ENCODE results near the gene LRRD1. TPM values are rescaled to one million over a fixed set of nuclear protein-coding genes. Genes with fewer than 3 reads are reported as not detected.

LRRD1 gene
- total and polyA plus RNA-seq, 9 of the 15 experiments (the other 6 are each of a cell fraction or from before 2014, with no cell fraction given): 0.07 to 0.15 TPM; not detected in 7

DNA sequence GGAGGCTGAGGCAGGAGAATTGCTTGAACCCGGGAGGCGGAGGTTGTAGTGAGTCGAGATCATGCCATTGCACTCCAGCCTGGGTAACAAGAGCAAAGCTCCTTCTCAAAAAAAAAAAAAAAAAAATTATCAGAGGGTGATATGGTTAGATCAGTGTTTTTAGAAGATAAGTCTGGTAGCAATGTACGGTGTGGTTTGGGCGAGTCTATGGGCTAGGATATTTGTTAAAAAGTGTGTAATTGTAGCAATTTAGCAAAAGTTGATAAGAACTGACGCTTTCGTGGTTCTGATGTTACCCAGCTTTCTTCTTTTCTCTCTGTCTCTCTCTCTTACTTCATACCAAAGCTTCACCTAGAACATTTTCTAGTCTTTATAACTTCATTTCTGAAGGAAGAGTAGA is 37.8 kb downstream of the LRRD1 start (continued):
- TF ChIP-seq, protein P1, sequence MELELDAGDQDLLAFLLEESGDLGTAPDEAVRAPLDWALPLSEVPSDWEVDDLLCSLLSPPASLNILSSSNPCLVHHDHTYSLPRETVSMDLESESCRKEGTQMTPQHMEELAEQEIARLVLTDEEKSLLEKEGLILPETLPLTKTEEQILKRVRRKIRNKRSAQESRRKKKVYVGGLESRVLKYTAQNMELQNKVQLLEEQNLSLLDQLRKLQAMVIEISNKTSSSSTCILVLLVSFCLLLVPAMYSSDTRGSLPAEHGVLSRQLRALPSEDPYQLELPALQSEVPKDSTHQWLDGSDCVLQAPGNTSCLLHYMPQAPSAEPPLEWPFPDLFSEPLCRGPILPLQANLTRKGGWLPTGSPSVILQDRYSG (tag; conservative IDR thresholded peaks at IDR 0.05; ENCODE audit: low read depth): no peak

GRCh38 chr7:92137557-92137956 is 41.4 kb downstream of the LRRD1 start:
- Histone ChIP-seq H3K27ac (ENCODE audit: extremely low read depth, low read depth, low read length) (no peak overlapping the region), H3K9me1 (ENCODE audit: control insufficient read depth, insufficient read depth, low read length) (no peaks in the 10 kb centered on the region), H3K9me3 (replicated peaks; ENCODE audit: control insufficient read depth, insufficient read depth, low read depth, low read length) (no peaks in the 10 kb centered on the region), H2AFZ (ENCODE audit: low read depth, low read length) (no peak overlapping the region), H3K4me3 (no peak overlapping the region), H3K79me2 (ENCODE audit: control insufficient read depth, insufficient read depth, low read length) (peaks cover 26% of the 10 kb centered on the region), H3K9ac (ENCODE audit: insufficient read depth in 1 of 2, low read depth in 2 of 2, low read length in 2 of 2) (no peak overlapping the region), H3K4me2 (ENCODE audit: insufficient read depth, low read length) (no peak overlapping the region), H3K36me3 (ENCODE audit: control insufficient read depth, insufficient read depth, low read length) (no peaks in the 10 kb centered on the region), H3K4me1 (replicated peaks in 1 of 2; ENCODE audit: control insufficient read depth in 2 of 2, insufficient read depth in 2 of 2, low read length in 2 of 2) (peaks cover 10 to 20% of the 10 kb centered on the region in 2 experiments; a peak in 3 of 5 replicates), H3K27me3 (ENCODE audit: control insufficient read depth in 2 of 2, insufficient read depth in 2 of 2, low read length in 2 of 2) (no peaks in the 10 kb centered on the region), H4K20me1 (replicated peaks; ENCODE audit: control insufficient read depth, insufficient read depth, low read length) (peaks cover 3% of the 10 kb centered on the region; the same call in 1 of the 2 replicates)
- FAIRE-seq (no peak), ATAC-seq (no peak), DNase-seq (ENCODE audit: extremely low read depth in 1 of 4, low spot score in 3 of 4) (no peak)
- intact Hi-C loops (cut with micrococcal nuclease) (no loop called here), in situ Hi-C loops (cut with MboI) (loop anchor here (10.0 kb wide), 1 partner anchor 297 kb away; no protein-coding TSS in a partner anchor)
- POLR2A ChIA-PET: interaction anchor here (1.0 kb wide), 1 partner anchor 274 kb away, joined by 3 read pairs; no protein-coding TSS in a partner anchor
- TF ChIP-seq, protein P2, sequence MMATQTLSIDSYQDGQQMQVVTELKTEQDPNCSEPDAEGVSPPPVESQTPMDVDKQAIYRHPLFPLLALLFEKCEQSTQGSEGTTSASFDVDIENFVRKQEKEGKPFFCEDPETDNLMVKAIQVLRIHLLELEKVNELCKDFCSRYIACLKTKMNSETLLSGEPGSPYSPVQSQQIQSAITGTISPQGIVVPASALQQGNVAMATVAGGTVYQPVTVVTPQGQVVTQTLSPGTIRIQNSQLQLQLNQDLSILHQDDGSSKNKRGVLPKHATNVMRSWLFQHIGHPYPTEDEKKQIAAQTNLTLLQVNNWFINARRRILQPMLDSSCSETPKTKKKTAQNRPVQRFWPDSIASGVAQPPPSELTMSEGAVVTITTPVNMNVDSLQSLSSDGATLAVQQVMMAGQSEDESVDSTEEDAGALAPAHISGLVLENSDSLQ (IDR thresholded peaks at IDR 0.05): 0 out of 2 replicates have a peak, but pooled peaks have one; percentile 21
- TF ChIP-seq, protein P3, sequence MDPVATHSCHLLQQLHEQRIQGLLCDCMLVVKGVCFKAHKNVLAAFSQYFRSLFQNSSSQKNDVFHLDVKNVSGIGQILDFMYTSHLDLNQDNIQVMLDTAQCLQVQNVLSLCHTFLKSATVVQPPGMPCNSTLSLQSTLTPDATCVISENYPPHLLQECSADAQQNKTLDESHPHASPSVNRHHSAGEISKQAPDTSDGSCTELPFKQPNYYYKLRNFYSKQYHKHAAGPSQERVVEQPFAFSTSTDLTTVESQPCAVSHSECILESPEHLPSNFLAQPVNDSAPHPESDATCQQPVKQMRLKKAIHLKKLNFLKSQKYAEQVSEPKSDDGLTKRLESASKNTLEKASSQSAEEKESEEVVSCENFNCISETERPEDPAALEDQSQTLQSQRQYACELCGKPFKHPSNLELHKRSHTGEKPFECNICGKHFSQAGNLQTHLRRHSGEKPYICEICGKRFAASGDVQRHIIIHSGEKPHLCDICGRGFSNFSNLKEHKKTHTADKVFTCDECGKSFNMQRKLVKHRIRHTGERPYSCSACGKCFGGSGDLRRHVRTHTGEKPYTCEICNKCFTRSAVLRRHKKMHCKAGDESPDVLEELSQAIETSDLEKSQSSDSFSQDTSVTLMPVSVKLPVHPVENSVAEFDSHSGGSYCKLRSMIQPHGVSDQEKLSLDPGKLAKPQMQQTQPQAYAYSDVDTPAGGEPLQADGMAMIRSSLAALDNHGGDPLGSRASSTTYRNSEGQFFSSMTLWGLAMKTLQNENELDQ (CRISPR knock-in tag; IDR thresholded peaks at IDR 0.05; ENCODE audit: borderline replicate concordance): no peak
- no peak for TF ChIP-seq ZNF431 (CRISPR knock-in tag; IDR thresholded peaks at IDR 0.05)
- no peak for TF ChIP-seq SREBF1 (IDR thresholded peaks at IDR 0.05; ENCODE audit: borderline replicate concordance, low read depth, low read length)
- no peak for TF ChIP-seq GTF2B (IDR thresholded peaks at IDR 0.05; ENCODE audit: extremely low read depth, insufficient read length)
- TF ChIP-seq HNRNPH1 (optimal IDR thresholded peaks at IDR 0.05; ENCODE audit: low read depth, low read length): no peak
- TF ChIP-seq ZNF584 (CRISPR knock-in tag; IDR thresholded peaks at IDR 0.05; ENCODE audit: low read depth): no peak
- no peak for TF ChIP-seq ZNF212 (CRISPR knock-in tag; IDR thresholded peaks at IDR 0.05)
- TF ChIP-seq, protein P4, sequence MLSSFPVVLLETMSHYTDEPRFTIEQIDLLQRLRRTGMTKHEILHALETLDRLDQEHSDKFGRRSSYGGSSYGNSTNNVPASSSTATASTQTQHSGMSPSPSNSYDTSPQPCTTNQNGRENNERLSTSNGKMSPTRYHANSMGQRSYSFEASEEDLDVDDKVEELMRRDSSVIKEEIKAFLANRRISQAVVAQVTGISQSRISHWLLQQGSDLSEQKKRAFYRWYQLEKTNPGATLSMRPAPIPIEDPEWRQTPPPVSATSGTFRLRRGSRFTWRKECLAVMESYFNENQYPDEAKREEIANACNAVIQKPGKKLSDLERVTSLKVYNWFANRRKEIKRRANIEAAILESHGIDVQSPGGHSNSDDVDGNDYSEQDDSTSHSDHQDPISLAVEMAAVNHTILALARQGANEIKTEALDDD (IDR thresholded peaks at IDR 0.05): peak; percentile 69
- peak; percentile 55 for TF ChIP-seq DACH1 (IDR thresholded peaks at IDR 0.05; ENCODE audit: partially characterized antibody)
- no peak for TF ChIP-seq PHB2 (IDR thresholded peaks at IDR 0.05; ENCODE audit: low read depth)
- WGBS (ENCODE audit: insufficient coverage, low coverage, missing lambda C conversion rate): 28% methylated on average over 2 of the region's 2 CpGs
- no TSS peak for BruUV-seq (replicated peaks)
- CTCF ChIA-PET (ENCODE audit: low intra/inter-chr PET ratio): no interaction called here

Measured in K562 (cell line).